Neural progenitor cell (in vitro differentiated cells): ENCODE measurements around the gene LRP1B.

Experiments
- CTCF ChIP-seq: fragments of 200-600 bp; sonication (generic); IDR thresholded peaks from 2 replicates; pipeline ENCODE4 v1.5.1; 2017; ENCODE audit warnings: antibody characterized with exemption, mild to moderate bottlenecking
- EZH2 ChIP-seq: fragments of 200-600 bp; sonication (generic); IDR thresholded peaks from 2 replicates; pipeline ENCODE4 v1.6.1; 2017; ENCODE audit warnings: antibody characterized with exemption, mild to moderate bottlenecking, moderate library complexity

GRCh38 chr2:141748616-141749015, 382.2 kb downstream of the LRP1B start:
- TF ChIP-seq CTCF (no peak), EZH2 (no peak)
